H1 (cell line): ENCODE results near the gene FBXL14. TPM values are rescaled to one million over a fixed set of nuclear protein-coding genes. Genes with fewer than 3 reads are reported as not detected.

Experiments
- CTCF ChIA-PET: fragments of 300-600 bp; sonication (Branson Sonifier 250); formaldehyde crosslinking; loops from one replicate; lab custom pipeline; 2021; ENCODE audit not compliant: partially characterized antibody; lab: Charles Lee
- POLR2A ChIA-PET: fragments of 300-600 bp; sonication (Branson Sonifier 250); formaldehyde crosslinking; loops from one replicate; lab custom pipeline; 2021; ENCODE audit warnings: inconsistent platforms; ENCODE audit not compliant: partially characterized antibody; lab: Charles Lee
- DNase-seq, 2 experiments: peaks; one replicate each; pipeline versions ENCODE4 v3.0.0 to v3.0.0-alpha.2; 2010 to 2022; ENCODE audit warnings: low spot score in 2 of 2, low read depth in 1 of 2, mixed read lengths in 1 of 2
- FAIRE-seq: peaks from 2 replicates; lab custom pipeline; 2011; peaks lifted over from hg19 to GRCh38; lab: Jason Lieb, UNC
- H2AFZ ChIP-seq: 2 replicates; pipeline ENCODE4 v1.8.1; 2012; ENCODE audit warnings: low read length, inconsistent platforms
- H2AK5ac ChIP-seq: 2 replicates; pipeline ENCODE4 v1.6.1; 2013; ENCODE audit warnings: low read depth, low read length
- H2BK120ac ChIP-seq: replicated peaks from 2 replicates; pipeline ENCODE3; 2013; ENCODE audit warnings: low read depth, low read length, inconsistent platforms
- H2BK12ac ChIP-seq: 2 replicates; pipeline ENCODE4 v1.6.1; 2013; ENCODE audit warnings: low read depth, low read length
- H2BK15ac ChIP-seq: 2 replicates; pipeline ENCODE4 v1.6.1; 2013; ENCODE audit warnings: low read length
- H2BK20ac ChIP-seq: 2 replicates; pipeline ENCODE4 v1.6.1; 2013; ENCODE audit warnings: low read length
- H2BK5ac ChIP-seq: 2 replicates; pipeline ENCODE4 v1.6.1; 2013; ENCODE audit warnings: low read depth, low read length
- H3K14ac ChIP-seq: 2 replicates; pipeline ENCODE4 v1.6.1; 2013; ENCODE audit warnings: inconsistent platforms; ENCODE audit not compliant: insufficient read length
- H3K18ac ChIP-seq: 2 replicates; pipeline ENCODE4 v1.6.1; 2013; ENCODE audit warnings: low read length; ENCODE audit errors: extremely low read depth
- H3K23ac ChIP-seq: 2 replicates; pipeline ENCODE4 v1.6.1; 2013; ENCODE audit warnings: inconsistent platforms; ENCODE audit not compliant: insufficient read length
- H3K23me2 ChIP-seq: 2 replicates; pipeline ENCODE4 v1.6.1; 2013; ENCODE audit warnings: low read depth, low read length
- H3K27ac ChIP-seq: 2 replicates; pipeline ENCODE4 v1.6.1; 2011; ENCODE audit warnings: low read depth, low read length, inconsistent platforms
- H3K27me3 ChIP-seq, 4 experiments: replicated peaks in 1 of 4; 1 replicate in 1 of 4; 2 replicates in 3 of 4; pipeline versions ENCODE4 v1.6.1 to v1.8.1; 2011 to 2013; ENCODE audit warnings: low read length in 3 of 4, mild to moderate bottlenecking in 3 of 4, inconsistent platforms in 2 of 4, mixed read lengths in 2 of 4, moderate library complexity in 1 of 4; ENCODE audit not compliant: control insufficient read depth in 3 of 4, insufficient read depth in 3 of 4; ENCODE audit errors: extremely low read depth in 1 of 4
- H3K36me3 ChIP-seq, 4 experiments: 2 replicates each; pipeline versions ENCODE4 v1.6.1 to v1.8.1; 2011 to 2013; ENCODE audit warnings: mild to moderate bottlenecking in 4 of 4, low read length in 3 of 4, moderate library complexity in 2 of 4, control low read depth in 1 of 4, inconsistent platforms in 1 of 4; ENCODE audit not compliant: insufficient read depth in 4 of 4, control insufficient read depth in 2 of 4
- H3K4ac ChIP-seq: replicated peaks from 2 replicates; pipeline ENCODE3; 2013; ENCODE audit warnings: low read length, low read depth, mixed read lengths, inconsistent platforms; ENCODE audit not compliant: insufficient read length
- H3K4me1 ChIP-seq, 4 experiments: replicated peaks in 1 of 4; 1 replicate in 1 of 4; 2 replicates in 3 of 4; pipeline versions ENCODE4 v1.6.1 to v1.8.1; 2011 to 2013; ENCODE audit warnings: low read length in 3 of 4, inconsistent platforms in 2 of 4, mixed read lengths in 1 of 4; ENCODE audit not compliant: insufficient read depth in 4 of 4, control insufficient read depth in 3 of 4
- H3K4me2 ChIP-seq, 2 experiments: 2 replicates each; pipeline versions ENCODE4 v1.6.1 to v1.8.1; 2011 to 2013; ENCODE audit warnings: low read depth in 2 of 2, low read length in 2 of 2, control low read depth in 1 of 2, inconsistent platforms in 1 of 2, mild to moderate bottlenecking in 1 of 2; ENCODE audit not compliant: insufficient read depth in 1 of 2
- H3K4me3 ChIP-seq, 4 experiments: fragments of 200-600, 300-600 bp in 1 of 4; sonication (generic), shearing (Covaris generic), sonication (Bioruptor Twin) in 1 of 4; 2 replicates each; pipeline versions ENCODE4 v1.5.1 to v1.8.1; 2011 to 2016; ENCODE audit warnings: low read length in 4 of 4, low read depth in 3 of 4, control low read depth in 2 of 4, inconsistent platforms in 2 of 4, mild to moderate bottlenecking in 2 of 4, mixed read lengths in 1 of 4, moderate library complexity in 1 of 4; ENCODE audit not compliant: insufficient read depth in 2 of 4; ENCODE audit errors: extremely low read depth in 1 of 4
- H3K56ac ChIP-seq: replicated peaks from 2 replicates; pipeline ENCODE3; 2013; ENCODE audit warnings: low read depth, mild to moderate bottlenecking, mixed read lengths, low read length, inconsistent platforms; ENCODE audit not compliant: insufficient read length
- H3K79me1 ChIP-seq: 2 replicates; pipeline ENCODE4 v1.6.1; 2013; ENCODE audit warnings: low read depth, low read length, control low read depth
- H3K79me2 ChIP-seq, 2 experiments: 2 replicates each; pipeline versions ENCODE4 v1.6.1 to v1.8.1; 2012 to 2013; ENCODE audit warnings: low read length in 2 of 2, mild to moderate bottlenecking in 2 of 2, inconsistent platforms in 1 of 2; ENCODE audit not compliant: insufficient read depth in 2 of 2, control insufficient read depth in 1 of 2
- H3K9ac ChIP-seq, 4 experiments: replicated peaks in 1 of 4; 1 replicate in 1 of 4; 2 replicates in 3 of 4; pipeline versions ENCODE4 v1.6.1 to v1.8.1; 2011 to 2013; ENCODE audit warnings: low read depth in 3 of 4, low read length in 3 of 4, control low read depth in 2 of 4, mild to moderate bottlenecking in 2 of 4, moderate library complexity in 2 of 4, inconsistent platforms in 1 of 4; ENCODE audit errors: extremely low read depth in 1 of 4
- H3K9me3 ChIP-seq, 2 experiments: 2 replicates each; pipeline versions ENCODE4 v1.6.1 to v1.8.1; 2012 to 2013; ENCODE audit warnings: mild to moderate bottlenecking in 2 of 2, moderate library complexity in 2 of 2, control low read depth in 1 of 2, inconsistent platforms in 1 of 2, low read depth in 1 of 2, low read length in 1 of 2, mixed read lengths in 1 of 2; ENCODE audit not compliant: insufficient read depth in 2 of 2
- H4K20me1 ChIP-seq, 2 experiments: replicated peaks in 1 of 2; 2 replicates each; pipeline versions ENCODE3 to v1.8.1; 2011 to 2013; ENCODE audit warnings: inconsistent platforms in 2 of 2, low read length in 2 of 2, mild to moderate bottlenecking in 1 of 2; ENCODE audit not compliant: insufficient read depth in 2 of 2, control insufficient read depth in 1 of 2
- H4K5ac ChIP-seq: 2 replicates; pipeline ENCODE4 v1.6.1; 2013; ENCODE audit warnings: low read length, low read depth, mixed read lengths, inconsistent platforms; ENCODE audit not compliant: insufficient read length
- H4K8ac ChIP-seq: 2 replicates; pipeline ENCODE4 v1.8.0; 2013; ENCODE audit warnings: mild to moderate bottlenecking, moderate library complexity, low read length, inconsistent platforms; ENCODE audit not compliant: insufficient read depth; ENCODE audit errors: extremely low read depth
- H4K91ac ChIP-seq: replicated peaks from 2 replicates; pipeline ENCODE3; 2013; ENCODE audit warnings: low read length, mixed read lengths, inconsistent platforms; ENCODE audit not compliant: insufficient read length
- FOSL1 ChIP-seq: IDR thresholded peaks from 2 replicates; pipeline ENCODE4 v1.6.1; 2011; ENCODE audit warnings: mild to moderate bottlenecking, low read depth, low read length, moderate library complexity; ENCODE audit not compliant: insufficient read depth
- HDAC6 ChIP-seq: IDR thresholded peaks from one replicate; pipeline ENCODE4 v1.7.1; 2012; ENCODE audit warnings: low read depth, mild to moderate bottlenecking, inconsistent platforms, low read length, moderate library complexity
- KDM5A ChIP-seq: fragments of 200-600 bp; IDR thresholded peaks from 2 replicates; pipeline ENCODE4 v1.7.1; 2012; ENCODE audit warnings: mild to moderate bottlenecking, low read length, inconsistent platforms, mixed read lengths
- MAFK ChIP-seq: IDR thresholded peaks from 2 replicates; pipeline ENCODE4 v1.6.1; 2012; ENCODE audit warnings: low read depth, mild to moderate bottlenecking, improper control_type of control experiment, low read length
- MAX ChIP-seq: IDR thresholded peaks from 2 replicates; pipeline ENCODE4 v1.6.1; 2012; ENCODE audit warnings: inconsistent platforms
- NRF1 ChIP-seq: IDR thresholded peaks from 2 replicates; pipeline ENCODE4 v1.6.1; 2011; ENCODE audit warnings: mild to moderate bottlenecking, low read depth, low read length, improper control_type of control experiment
- RNF2 ChIP-seq: fragments of 200-900, 300-1000 bp; sonication (generic); IDR thresholded peaks from 2 replicates; pipeline ENCODE4 v1.7.1; 2016; ENCODE audit warnings: borderline replicate concordance, low read depth, mild to moderate bottlenecking, antibody characterized with exemption, low read length; ENCODE audit not compliant: poor library complexity, severe bottlenecking; ENCODE audit errors: missing control alignments
- SP2 ChIP-seq: IDR thresholded peaks from 2 replicates; pipeline ENCODE4 v1.6.1; 2012; ENCODE audit warnings: mild to moderate bottlenecking, low read length, inconsistent platforms
- SP4 ChIP-seq: IDR thresholded peaks from 2 replicates; pipeline ENCODE4 v1.6.1; 2012; ENCODE audit warnings: low read length, inconsistent platforms
- TCF12 ChIP-seq: IDR thresholded peaks from 2 replicates; pipeline ENCODE4 v1.6.1; 2011; ENCODE audit warnings: low read depth, mild to moderate bottlenecking, low read length
- ZNF274 ChIP-seq: IDR thresholded peaks from 2 replicates; pipeline ENCODE4 v1.7.0; 2012; ENCODE audit warnings: low read length, borderline replicate concordance; ENCODE audit errors: extremely low read depth
- WGBS, 2 experiments: shearing (Covaris generic) in 1 of 2; methylation state at CpG; one replicate each; pipeline versions ENCODE4 v1.1.6 to v1.1.7; 2013 to 2015; ENCODE audit warnings: low lambda C conversion rate in 2 of 2, mixed read lengths in 2 of 2, inconsistent platforms in 1 of 2, low coverage in 1 of 2, missing lambda C conversion rate in 1 of 2; ENCODE audit not compliant: insufficient replicate concordance in 2 of 2, insufficient coverage in 1 of 2, insufficient read length in 1 of 2; ENCODE audit errors: extremely low coverage in 1 of 2, missing lambda C conversion rate in 1 of 2; 5-methylcytosine and 5-hydroxymethylcytosine counted together
- polyA plus RNA-seq, 7 experiments: library from polyadenylated mRNA; depleted of rRNA in 3 of 7; stranded (reverse) in 5 of 7; unstranded in 2 of 7; fragments of >200 nt in 5 of 7; fragments of 200-250 nt in 2 of 7; gene quantifications; 1 replicate in 5 of 7; 2 replicates in 1 of 7; 4 replicates in 1 of 7; pipeline versions ENCODE4 v1.2.1 to v1.2.3, GENCODE V29; 2011 to 2013; ENCODE audit warnings: missing spikeins in 2 of 7, mixed read lengths in 2 of 7
- total RNA-seq: library from RNA; stranded (reverse); fragmentation: NEBNext Ultra II Directional; extraction: Animal tissue kit (Norgen Biotek cat#: 25700); gene quantifications from 2 replicates; pipeline ENCODE4 v1.2.1, GENCODE V29; 2021

Gene FBXL14
- total and polyA plus RNA-seq, 2 of the 8 experiments (the other 6 are each of a cell fraction or from before 2014, with no cell fraction given): 5.5 to 9.6 TPM

- Histone ChIP-seq H2AK5ac (no peak overlapping the region), H3K79me1 (no peaks in the 10 kb centered on the region), H3K23ac (no peak overlapping the region), H4K8ac (no peak overlapping the region), H3K4me2 (no peak overlapping the region), H2BK5ac (no peak overlapping the region), H3K4me1 (peaks cover 0 to 5% (median 4%) of the 10 kb centered on the region in 4 experiments; a peak in 5 of 7 replicates), H2BK12ac (no peak overlapping the region), H3K23me2 (peaks cover 2% of the 10 kb centered on the region; the same call in 1 of the 2 replicates), H3K27me3 (peaks cover 45 to 71% (median 56%) of the 10 kb centered on the region in 4 experiments), H2BK20ac (no peak overlapping the region), H3K9me3 (no peaks in the 10 kb centered on the region)
- POLR2A ChIA-PET: interaction anchor here (1.3 kb wide), 2 partner anchors 9 to 13 kb away, joined by 3 to 4 read pairs; no protein-coding TSS in a partner anchor
- no peak for TF ChIP-seq SP2
- TF ChIP-seq MAFK: no peak
- no peak for TF ChIP-seq HDAC6
- no peak for TF ChIP-seq SP4
- TF ChIP-seq MAX: no peak
- TF ChIP-seq TCF12: no peak
- no peak for TF ChIP-seq KDM5A
- no peak for TF ChIP-seq ZNF274
- no peak for TF ChIP-seq FOSL1
- no peak for TF ChIP-seq RNF2
- no peak for TF ChIP-seq NRF1
- TF ChIP-seq, all 59 proteins: peak for 0
- Histone ChIP-seq H3K9ac (no peak overlapping the region), H3K4me3 (no peak overlapping the region), H3K56ac (no peak overlapping the region), H4K20me1 (peaks cover 0 to 9% of the 10 kb centered on the region in 2 experiments), H4K91ac (no peak overlapping the region), H2BK120ac (no peak overlapping the region), H2BK15ac (no peak overlapping the region; the same call in 1 of the 2 replicates), H2AFZ (no peak overlapping the region), H3K79me2 (no peaks in the 10 kb centered on the region; a peak in 1 of 4 replicates), H3K14ac (no peak overlapping the region), H3K36me3 (no peaks in the 10 kb centered on the region; a peak in 1 of 8 replicates), H3K4ac (no peak overlapping the region), H3K18ac (no peak overlapping the region), H4K5ac (no peak overlapping the region), H3K27ac (no peak overlapping the region)
- no peak for FAIRE-seq
- no peak for DNase-seq
- WGBS, 2 experiments: 69% methylated on average over 16 of the region's 16 CpGs; no CpG with 5 or more reads in 1 of the 2 experiments
- CTCF ChIA-PET: interaction anchor here (1.2 to 3.1 kb wide), 5 partner anchors 8 to 297 kb away, joined by 3 to 22 read pairs (median 3); no protein-coding TSS in a partner anchor
These were observed 60.6 kb downstream of the FBXL14 start for GRCh38 chr12:1533602-1534304.
